SK-N-SH (cell line): ENCODE measurements around the gene CHST13.

Experiments used
- CTCF ChIP-seq: fragments of 200-600 bp; sonication (generic); IDR thresholded peaks from 2 replicates; pipeline ENCODE4 v1.6.1; 2017; ENCODE audit warnings: antibody characterized with exemption, mild to moderate bottlenecking, moderate library complexity
- EP300 ChIP-seq, 2 experiments: IDR thresholded peaks; 2 replicates each; pipeline versions ENCODE4 v1.4.0 to v1.6.1; 2012; ENCODE audit warnings: borderline replicate concordance in 1 of 2, low read depth in 1 of 2, low read length in 1 of 2
- GABPA ChIP-seq: IDR thresholded peaks from 2 replicates; pipeline ENCODE4 v1.4.0; 2012; ENCODE audit warnings: low read depth, mild to moderate bottlenecking
- PBX3 ChIP-seq: IDR thresholded peaks from 2 replicates; pipeline ENCODE4; 2012
- POLR2AphosphoS5 ChIP-seq: IDR thresholded peaks from 2 replicates; pipeline ENCODE4 v1.6.1; 2012; ENCODE audit warnings: low read depth, low read length
- RXRA ChIP-seq: IDR thresholded peaks from 2 replicates; pipeline ENCODE4 v1.4.0; 2012; ENCODE audit warnings: low read depth, mild to moderate bottlenecking, borderline replicate concordance
- SIN3A ChIP-seq: IDR thresholded peaks from 2 replicates; pipeline ENCODE4 v1.6.1; 2012; ENCODE audit warnings: low read depth, mild to moderate bottlenecking, low read length, moderate library complexity, borderline replicate concordance
- TEAD4 ChIP-seq: IDR thresholded peaks from 2 replicates; pipeline ENCODE4 v1.4.0; 2012; ENCODE audit warnings: mild to moderate bottlenecking, borderline replicate concordance; ENCODE audit not compliant: insufficient read depth
- TF ChIP-seq, protein P1 (sequence below): IDR thresholded peaks from 2 replicates; pipeline ENCODE4 v1.6.1; 2012; ENCODE audit warnings: mild to moderate bottlenecking, low read depth, low read length, moderate library complexity
- TF ChIP-seq, protein P2 (sequence below): fragments of 150-350 bp; IDR thresholded peaks from 2 replicates; pipeline ENCODE4 v1.6.1; 2017; ENCODE audit warnings: antibody characterized with exemption, low read length, low read depth, borderline replicate concordance
- TF ChIP-seq, protein P3 (sequence below): IDR thresholded peaks from 2 replicates; pipeline ENCODE4 v1.4.0; 2012; ENCODE audit warnings: low read depth

DNA sequence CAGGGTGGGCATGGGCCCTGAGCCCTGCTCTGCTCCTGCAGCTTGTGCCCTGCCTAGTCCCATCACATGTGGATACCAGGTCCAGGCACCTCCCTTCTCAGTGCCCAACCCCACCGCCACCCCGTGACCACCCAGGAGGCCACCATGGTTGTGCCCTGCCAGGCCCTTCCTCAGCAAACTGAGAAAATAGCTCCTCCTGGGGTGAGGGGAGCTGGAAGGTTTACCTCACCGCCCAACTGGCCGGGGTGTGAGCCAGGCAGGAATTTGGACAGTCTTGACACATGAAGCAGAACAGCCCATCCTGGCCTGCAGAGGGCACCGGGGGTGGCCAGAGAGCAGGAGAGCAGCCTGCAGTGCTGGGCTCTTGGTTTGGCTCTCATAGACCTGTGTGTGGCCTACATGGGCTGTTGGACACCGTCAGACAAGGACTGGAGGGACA lies 46.2 kb downstream of the CHST13 start:
- TF ChIP-seq, protein P1, sequence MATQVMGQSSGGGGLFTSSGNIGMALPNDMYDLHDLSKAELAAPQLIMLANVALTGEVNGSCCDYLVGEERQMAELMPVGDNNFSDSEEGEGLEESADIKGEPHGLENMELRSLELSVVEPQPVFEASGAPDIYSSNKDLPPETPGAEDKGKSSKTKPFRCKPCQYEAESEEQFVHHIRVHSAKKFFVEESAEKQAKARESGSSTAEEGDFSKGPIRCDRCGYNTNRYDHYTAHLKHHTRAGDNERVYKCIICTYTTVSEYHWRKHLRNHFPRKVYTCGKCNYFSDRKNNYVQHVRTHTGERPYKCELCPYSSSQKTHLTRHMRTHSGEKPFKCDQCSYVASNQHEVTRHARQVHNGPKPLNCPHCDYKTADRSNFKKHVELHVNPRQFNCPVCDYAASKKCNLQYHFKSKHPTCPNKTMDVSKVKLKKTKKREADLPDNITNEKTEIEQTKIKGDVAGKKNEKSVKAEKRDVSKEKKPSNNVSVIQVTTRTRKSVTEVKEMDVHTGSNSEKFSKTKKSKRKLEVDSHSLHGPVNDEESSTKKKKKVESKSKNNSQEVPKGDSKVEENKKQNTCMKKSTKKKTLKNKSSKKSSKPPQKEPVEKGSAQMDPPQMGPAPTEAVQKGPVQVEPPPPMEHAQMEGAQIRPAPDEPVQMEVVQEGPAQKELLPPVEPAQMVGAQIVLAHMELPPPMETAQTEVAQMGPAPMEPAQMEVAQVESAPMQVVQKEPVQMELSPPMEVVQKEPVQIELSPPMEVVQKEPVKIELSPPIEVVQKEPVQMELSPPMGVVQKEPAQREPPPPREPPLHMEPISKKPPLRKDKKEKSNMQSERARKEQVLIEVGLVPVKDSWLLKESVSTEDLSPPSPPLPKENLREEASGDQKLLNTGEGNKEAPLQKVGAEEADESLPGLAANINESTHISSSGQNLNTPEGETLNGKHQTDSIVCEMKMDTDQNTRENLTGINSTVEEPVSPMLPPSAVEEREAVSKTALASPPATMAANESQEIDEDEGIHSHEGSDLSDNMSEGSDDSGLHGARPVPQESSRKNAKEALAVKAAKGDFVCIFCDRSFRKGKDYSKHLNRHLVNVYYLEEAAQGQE, result no peak
- no peak for TF ChIP-seq CTCF
- no peak for TF ChIP-seq POLR2AphosphoS5
- no peak for TF ChIP-seq RXRA
- no peak for TF ChIP-seq GABPA
- TF ChIP-seq, protein P2, sequence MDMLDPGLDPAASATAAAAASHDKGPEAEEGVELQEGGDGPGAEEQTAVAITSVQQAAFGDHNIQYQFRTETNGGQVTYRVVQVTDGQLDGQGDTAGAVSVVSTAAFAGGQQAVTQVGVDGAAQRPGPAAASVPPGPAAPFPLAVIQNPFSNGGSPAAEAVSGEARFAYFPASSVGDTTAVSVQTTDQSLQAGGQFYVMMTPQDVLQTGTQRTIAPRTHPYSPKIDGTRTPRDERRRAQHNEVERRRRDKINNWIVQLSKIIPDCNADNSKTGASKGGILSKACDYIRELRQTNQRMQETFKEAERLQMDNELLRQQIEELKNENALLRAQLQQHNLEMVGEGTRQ, result no peak
- TF ChIP-seq PBX3, result no peak
- TF ChIP-seq, protein P3, sequence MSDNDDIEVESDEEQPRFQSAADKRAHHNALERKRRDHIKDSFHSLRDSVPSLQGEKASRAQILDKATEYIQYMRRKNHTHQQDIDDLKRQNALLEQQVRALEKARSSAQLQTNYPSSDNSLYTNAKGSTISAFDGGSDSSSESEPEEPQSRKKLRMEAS, result no peak
- TF ChIP-seq SIN3A, result no peak
- TF ChIP-seq EP300 (IDR thresholded peaks at IDR 0.05; ENCODE audit: borderline replicate concordance in 1 of 2, low read depth in 1 of 2, low read length in 1 of 2), result no peak
- TF ChIP-seq TEAD4, result no peak
